Panc1 (cell line): ENCODE results near the gene ASL. TPM values are rescaled to one million over a fixed set of nuclear protein-coding genes. Genes with fewer than 3 reads are reported as not detected.
A peak's percentile ranks its signal among the peaks of the same experiment; 100 is the strongest.
"Not testable (repeated sequence)": the region's sequence is repeated elsewhere in the genome, so short reads cannot be mapped to it uniquely, and the experiment has no call there.

Experiments
- ATAC-seq: fragments of 200-7000 bp; cut with Tn5 transposase; 2 replicates; pipeline ENCODE4 v1.9.1; 2020; ENCODE audit warnings: mild to moderate bottlenecking, moderate library complexity
- BruUV-seq: library from RNA; stranded (reverse); fragments of 400-500 nt; replicated peaks from 2 replicates; lab custom pipeline; 2021; lab: Mats Ljungman, UMichigan
- CTCF ChIA-PET: fragments of 300-600 bp; sonication (Branson Sonifier 250); formaldehyde crosslinking; loops from one replicate; lab custom pipeline; 2022; ENCODE audit warnings: antibody characterized with exemption; lab: Charles Lee
- POLR2A ChIA-PET: fragments of 300-600 bp; sonication (Branson Sonifier 250); formaldehyde crosslinking; loops from one replicate; lab custom pipeline; 2022; ENCODE audit warnings: antibody characterized with exemption; lab: Charles Lee
- DNase-seq: peaks from one replicate; pipeline ENCODE4 v3.0.0-alpha.2; 2010; ENCODE audit warnings: low read depth, low spot score
- H3K27ac ChIP-seq: 2 replicates; pipeline ENCODE4 v1.5.1; 2011; ENCODE audit warnings: mild to moderate bottlenecking, low read length, inconsistent platforms
- H3K27me3 ChIP-seq: fragments of 200-500 bp; sonication (Bioruptor generic); 2 replicates; pipeline ENCODE4 v1.6.0; 2014; ENCODE audit warnings: low read length, inconsistent platforms; ENCODE audit not compliant: control insufficient read depth, insufficient read depth
- H3K36me3 ChIP-seq: fragments of 200-500 bp; sonication (Bioruptor generic); 2 replicates; pipeline ENCODE4 v1.5.1; 2014; ENCODE audit warnings: inconsistent platforms, mild to moderate bottlenecking, low read length, moderate library complexity; ENCODE audit not compliant: control insufficient read depth, insufficient read depth
- H3K4me1 ChIP-seq: 2 replicates; pipeline ENCODE4 v1.5.1; 2011; ENCODE audit warnings: inconsistent platforms, mild to moderate bottlenecking, low read length, moderate library complexity; ENCODE audit not compliant: control insufficient read depth, insufficient read depth
- H3K4me3 ChIP-seq, 2 experiments: 2 replicates each; pipeline ENCODE4 v1.5.1; 2011 to 2012; ENCODE audit warnings: low read depth in 2 of 2, low read length in 2 of 2, mild to moderate bottlenecking in 2 of 2, inconsistent platforms in 1 of 2, moderate library complexity in 1 of 2
- H3K9me3 ChIP-seq: fragments of 200-500 bp; sonication (Bioruptor generic); 2 replicates; pipeline ENCODE4 v1.5.1; 2014; ENCODE audit warnings: low read depth, mild to moderate bottlenecking, inconsistent platforms, low read length, moderate library complexity; ENCODE audit not compliant: control insufficient read depth, insufficient read depth
- CTCF ChIP-seq: fragments of 450-650 bp; IDR thresholded peaks from 2 replicates; pipeline ENCODE4 v1.5.1; 2017; ENCODE audit warnings: mild to moderate bottlenecking
- POLR2AphosphoS5 ChIP-seq: IDR thresholded peaks from 2 replicates; pipeline ENCODE4 v1.6.1; 2012; ENCODE audit warnings: mild to moderate bottlenecking, low read depth, low read length, moderate library complexity
- REST ChIP-seq, 2 experiments: IDR thresholded peaks; 2 replicates each; pipeline ENCODE4 v1.6.1; 2011 to 2012; ENCODE audit warnings: low read depth in 2 of 2, control low read depth in 1 of 2, low read length in 1 of 2, mild to moderate bottlenecking in 1 of 2, moderate library complexity in 1 of 2; ENCODE audit not compliant: insufficient read depth in 1 of 2
- SIN3A ChIP-seq: IDR thresholded peaks from 2 replicates; pipeline ENCODE4 v1.6.1; 2012; ENCODE audit warnings: low read depth, mild to moderate bottlenecking, low read length, moderate library complexity, borderline replicate concordance; ENCODE audit not compliant: insufficient read depth
- TCF7L2 ChIP-seq: IDR thresholded peaks from 2 replicates; pipeline ENCODE4 v1.6.1; 2011; ENCODE audit warnings: mild to moderate bottlenecking, low read depth, low read length, inconsistent platforms
- in situ Hi-C: cut with HindIII; loops from 2 replicates; pipeline ENCODE4 v1.10.0; 2016; ENCODE audit warnings: low sequenced_read_pairs, low pct_unique_long_range_greater_than_20kb
- intact Hi-C: fragments of 100-400 bp; cut with micrococcal nuclease; formaldehyde crosslinking; loops from one replicate; pipeline ENCODE4 v1.10.0; 2022; ENCODE audit not compliant: unreplicated experiment
- total RNA-seq: library from RNA; stranded (reverse); gene quantifications from one replicate; pipeline ENCODE4 v1.2.1, GENCODE V29; 2021; ENCODE audit not compliant: unreplicated experiment

Gene ASL
- total RNA-seq, 1 experiment from 2014 or later: 34.3 TPM

GRCh38 chr7:66099551-66100407, 24.2 kb downstream of the ASL start:
- DNase-seq: no peak
- no peaks in the 10 kb centered on the region for H3K36me3 ChIP-seq
- H3K9me3 ChIP-seq: no peaks in the 10 kb centered on the region
- H3K4me1 ChIP-seq: no peaks in the 10 kb centered on the region; the same call in 1 of the 2 replicates
- peak; percentile 95 for ATAC-seq
- intact Hi-C loops: no loop called here
- in situ Hi-C loops: no loop called here
- H3K27ac ChIP-seq: peak overlapping the region; percentile 98
- BruUV-seq: no TSS peak
- H3K4me3 ChIP-seq: peak overlapping the region; percentile 48 to 77
- POLR2A ChIA-PET: interaction anchor here (0.6 kb wide), 1 partner anchor 55 kb away, joined by 3 read pairs; no protein-coding TSS in a partner anchor
- no peaks in the 10 kb centered on the region for H3K27me3 ChIP-seq
- CTCF ChIA-PET: interaction anchor here (0.7 kb wide), 1 partner anchor 69 kb away, joined by 16 read pairs; no protein-coding TSS in a partner anchor
- peak; percentile 44 for TF ChIP-seq POLR2AphosphoS5
- 0 out of 2 replicates have a peak, but pooled peaks have one; percentile 3 for TF ChIP-seq SIN3A
- TF ChIP-seq CTCF: no peak

- TF ChIP-seq REST (IDR thresholded peaks at IDR 0.05; ENCODE audit: insufficient read depth in 1 of 2, low read depth in 2 of 2, low read length in 1 of 2) (no peak), SIN3A (no peak), TCF7L2 (no peak), CTCF (no peak)
Measured at GRCh38 chr7:66100408-66101050, 24.9 kb downstream of the ASL start.

GRCh38 chr7:66102168-66102567, 26.5 kb downstream of the ASL start:
- in situ Hi-C loops, H3K4me1 ChIP-seq, ATAC-seq, H3K9me3 ChIP-seq, H3K27ac ChIP-seq, H3K27me3 ChIP-seq, H3K4me3 ChIP-seq, POLR2A ChIA-PET, BruUV-seq, H3K36me3 ChIP-seq, CTCF ChIA-PET, intact Hi-C loops, DNase-seq: not testable (repeated sequence)

More at GRCh38 chr7:66100408-66101050, 24.9 kb downstream of the ASL start:
- ChIA-PET POLR2A (interaction anchor here (0.6 kb wide), 1 partner anchor 56 kb away, joined by 3 read pairs; no protein-coding TSS in a partner anchor), CTCF (interaction anchor here (0.7 kb wide), 1 partner anchor 69 kb away, joined by 16 read pairs; no protein-coding TSS in a partner anchor)
- BruUV-seq: no TSS peak
- ATAC-seq: peak; percentile 39
- DNase-seq: no peak
- intact Hi-C loops (no loop called here), in situ Hi-C loops (no loop called here)
- H3K27ac ChIP-seq: peak overlapping the region; percentile 98
- no peaks in the 10 kb centered on the region for H3K9me3 ChIP-seq
- peak overlapping the region; percentile 48 to 77 for H3K4me3 ChIP-seq
- H3K4me1 ChIP-seq: no peaks in the 10 kb centered on the region; the same call in 1 of the 2 replicates
- no peaks in the 10 kb centered on the region for H3K36me3 ChIP-seq
- H3K27me3 ChIP-seq: no peaks in the 10 kb centered on the region

GRCh38 chr7:66103994-66104393, 28.4 kb downstream of the ASL start:
- DNase-seq, CTCF ChIA-PET, H3K27ac ChIP-seq: not testable (repeated sequence)

More at GRCh38 chr7:66103994-66104393, 28.4 kb downstream of the ASL start:
- H3K9me3 ChIP-seq, intact Hi-C loops, H3K4me3 ChIP-seq, H3K4me1 ChIP-seq, H3K27me3 ChIP-seq, BruUV-seq, ATAC-seq, POLR2A ChIA-PET, H3K36me3 ChIP-seq, in situ Hi-C loops: not testable (repeated sequence)
